ENCODE results near the gene CSNK1D. TPM values are rescaled to one million over a fixed set of nuclear protein-coding genes. Genes with fewer than 3 reads are reported as not detected.

Gene CSNK1D
- total RNA-seq, 1 experiment from 2014 or later, result 19.9 TPM

DNA sequence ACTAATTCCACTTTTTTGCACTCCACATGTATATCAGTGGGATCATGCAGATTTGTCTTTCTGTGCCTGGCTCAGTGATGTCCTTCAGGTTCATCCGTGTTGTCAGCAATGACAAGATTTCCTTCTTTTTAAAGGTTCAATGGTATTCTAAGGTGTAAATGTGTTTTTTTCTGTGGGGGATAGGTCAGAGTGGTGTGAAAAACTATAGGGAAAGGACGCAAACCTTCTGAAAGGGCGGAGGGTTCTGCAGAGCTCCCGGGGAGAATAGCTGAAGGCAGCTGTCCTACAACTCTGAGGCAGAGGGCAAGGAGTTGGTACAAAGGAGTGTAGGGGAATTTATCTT is 21.9 kb upstream of the CSNK1D start:
- no peak for DNase-seq (ENCODE audit: low spot score)

DNA sequence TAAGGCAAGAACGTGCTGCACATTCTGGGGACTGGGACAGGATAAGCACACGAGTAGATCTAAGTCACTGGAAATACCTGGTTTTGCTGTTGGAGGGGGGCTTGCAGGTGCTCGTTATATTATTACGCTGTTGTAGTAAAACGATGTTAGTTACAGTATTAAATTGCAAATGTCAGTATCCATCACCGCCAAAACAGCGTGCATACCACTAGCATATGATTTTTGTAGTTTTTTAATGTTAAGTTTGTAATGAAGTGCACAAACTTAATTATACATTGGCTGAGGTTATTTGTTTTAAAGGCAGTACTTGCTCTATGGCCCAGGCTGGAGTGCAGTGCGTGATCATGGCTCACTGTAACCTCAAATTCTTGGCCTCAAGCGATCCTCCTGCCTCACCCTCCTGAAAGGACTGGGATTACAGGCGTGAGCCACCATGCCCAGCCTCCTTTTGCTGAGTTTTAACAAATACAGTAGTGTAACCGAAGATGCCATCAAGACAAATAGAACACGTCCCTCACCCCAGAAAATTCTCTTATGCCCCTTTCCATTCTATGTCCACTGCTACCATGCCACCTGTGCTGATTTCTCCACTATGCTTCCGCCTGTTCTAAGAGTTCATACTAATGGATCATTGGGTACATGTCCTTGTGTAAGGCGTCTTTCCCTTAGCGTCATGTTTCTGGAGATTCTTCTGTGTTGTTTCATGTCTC is 20.7 kb upstream of the CSNK1D start:
- no peak for DNase-seq (ENCODE audit: low spot score)

DNA sequence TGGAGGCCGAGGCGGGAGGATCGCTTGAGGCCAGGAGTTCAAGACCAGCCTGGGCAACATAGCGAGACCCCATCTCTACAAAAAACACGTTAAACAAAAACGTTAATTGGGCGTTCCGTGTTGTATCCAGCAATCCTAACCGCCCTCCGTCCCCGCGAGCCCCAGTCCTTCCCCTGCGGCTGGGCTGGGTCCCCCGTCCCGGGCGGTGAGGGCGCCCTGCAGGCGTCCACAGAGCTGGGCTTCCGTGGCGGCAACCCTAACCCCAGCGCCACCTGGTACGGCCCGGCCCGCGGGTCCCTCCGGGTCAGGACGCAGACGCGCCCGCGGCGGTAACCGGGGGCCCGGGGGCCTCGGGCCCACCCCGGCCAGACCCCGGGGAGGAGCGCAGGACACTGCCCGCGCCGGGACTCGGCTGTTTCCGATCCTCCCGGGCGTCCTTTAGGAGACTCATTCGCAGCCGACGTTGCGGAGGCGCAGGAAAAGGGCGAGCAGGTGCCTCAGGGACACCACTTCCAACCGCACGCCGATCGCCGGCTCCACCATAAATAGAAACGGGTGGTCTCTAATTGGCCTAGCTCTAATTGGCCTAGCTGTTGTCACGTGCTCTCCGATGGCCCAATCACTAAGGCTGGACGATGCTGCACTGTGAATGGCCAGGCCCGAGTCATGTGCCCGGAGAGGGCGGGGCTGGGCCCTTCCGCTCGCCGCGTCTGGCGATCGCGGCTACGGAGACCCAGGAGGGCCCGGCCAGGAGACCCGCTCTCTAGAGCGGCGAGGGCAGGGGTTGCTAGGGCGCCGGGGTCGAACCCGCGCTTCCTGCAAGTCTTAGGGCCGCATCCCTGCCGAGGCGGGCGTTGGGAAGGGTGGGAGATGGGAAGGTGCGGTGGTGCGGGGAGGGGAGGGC is 19.0 kb upstream of the CSNK1D start:
- peak; percentile 99 for DNase-seq (ENCODE audit: low spot score)

DNA sequence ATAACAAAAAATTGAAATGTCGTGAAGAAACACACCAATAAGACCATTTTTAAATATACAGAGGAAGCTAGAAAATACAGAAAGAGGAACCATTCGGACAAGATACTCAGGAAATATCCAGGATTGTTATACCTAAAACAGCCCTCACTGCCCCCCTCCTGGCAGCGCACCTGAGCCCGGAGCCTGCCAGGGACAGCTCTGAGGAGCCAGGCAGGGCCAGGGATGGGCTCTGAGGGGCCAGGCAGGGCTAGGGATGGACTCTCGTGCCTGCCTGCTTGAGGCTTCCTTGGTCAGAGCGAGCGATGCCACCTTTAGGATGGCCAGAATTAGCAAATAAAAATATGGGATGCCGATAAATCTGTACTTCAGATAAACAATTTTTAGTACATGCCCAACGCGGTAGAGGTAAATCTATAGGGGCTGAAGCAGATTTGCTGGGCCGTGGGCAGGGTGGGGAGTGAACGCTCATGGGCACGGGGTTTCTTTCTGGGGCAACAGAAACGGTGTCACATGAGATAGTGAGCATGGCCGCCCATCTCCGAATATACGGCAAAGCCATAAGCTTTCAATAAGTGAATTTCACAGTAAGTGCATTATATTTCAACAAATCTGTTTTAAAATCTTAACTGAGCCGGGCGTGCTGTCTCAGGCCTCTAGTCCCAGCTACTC is 18.2 kb upstream of the CSNK1D start:
- DNase-seq (ENCODE audit: low spot score), result no peak

DNA sequence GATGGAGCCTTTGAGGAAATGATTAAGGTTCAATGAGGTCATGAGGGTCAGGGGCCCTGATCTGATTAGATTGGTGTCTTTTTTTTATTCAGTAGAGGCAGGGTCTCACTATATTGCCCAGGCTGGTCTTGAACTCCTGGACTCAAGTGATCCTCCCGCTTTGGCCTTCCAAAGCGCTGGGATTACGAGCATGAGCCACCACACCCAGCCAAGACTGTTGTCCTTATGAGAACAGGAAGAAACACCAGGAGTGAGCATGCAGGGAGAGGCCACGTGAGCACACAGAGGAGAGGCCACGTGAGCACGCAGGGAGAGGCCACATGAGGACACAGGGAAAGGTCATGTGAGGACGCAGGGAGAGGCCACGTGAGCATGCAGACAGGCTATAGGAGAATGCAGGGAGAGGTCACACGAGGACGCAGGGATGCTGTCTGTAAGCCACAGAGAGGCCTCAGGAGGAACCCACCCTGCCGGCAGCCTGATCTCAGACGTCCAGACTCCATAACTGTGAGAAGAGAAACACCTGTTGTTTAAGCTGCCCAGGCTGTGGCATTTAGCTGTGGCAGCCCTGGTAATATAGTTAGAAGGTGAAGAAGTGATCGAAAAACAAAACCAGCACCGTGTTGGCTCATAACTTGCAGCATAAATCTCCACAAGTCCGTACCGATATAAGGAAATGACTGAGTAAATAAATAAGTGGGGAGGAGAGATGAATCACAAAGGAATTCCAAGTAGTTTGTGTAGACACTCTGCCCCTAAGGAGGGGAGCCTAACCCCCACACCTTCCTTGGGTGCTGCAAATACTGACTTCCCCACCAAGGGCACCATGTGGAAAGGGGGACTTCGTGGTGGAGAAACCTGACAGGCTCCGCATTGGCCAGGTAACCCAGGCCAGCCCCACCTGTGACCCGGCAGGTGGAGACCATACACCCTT is 14.6 kb upstream of the CSNK1D start:
- peak; percentile 97 for DNase-seq (ENCODE audit: low spot score)

DNA sequence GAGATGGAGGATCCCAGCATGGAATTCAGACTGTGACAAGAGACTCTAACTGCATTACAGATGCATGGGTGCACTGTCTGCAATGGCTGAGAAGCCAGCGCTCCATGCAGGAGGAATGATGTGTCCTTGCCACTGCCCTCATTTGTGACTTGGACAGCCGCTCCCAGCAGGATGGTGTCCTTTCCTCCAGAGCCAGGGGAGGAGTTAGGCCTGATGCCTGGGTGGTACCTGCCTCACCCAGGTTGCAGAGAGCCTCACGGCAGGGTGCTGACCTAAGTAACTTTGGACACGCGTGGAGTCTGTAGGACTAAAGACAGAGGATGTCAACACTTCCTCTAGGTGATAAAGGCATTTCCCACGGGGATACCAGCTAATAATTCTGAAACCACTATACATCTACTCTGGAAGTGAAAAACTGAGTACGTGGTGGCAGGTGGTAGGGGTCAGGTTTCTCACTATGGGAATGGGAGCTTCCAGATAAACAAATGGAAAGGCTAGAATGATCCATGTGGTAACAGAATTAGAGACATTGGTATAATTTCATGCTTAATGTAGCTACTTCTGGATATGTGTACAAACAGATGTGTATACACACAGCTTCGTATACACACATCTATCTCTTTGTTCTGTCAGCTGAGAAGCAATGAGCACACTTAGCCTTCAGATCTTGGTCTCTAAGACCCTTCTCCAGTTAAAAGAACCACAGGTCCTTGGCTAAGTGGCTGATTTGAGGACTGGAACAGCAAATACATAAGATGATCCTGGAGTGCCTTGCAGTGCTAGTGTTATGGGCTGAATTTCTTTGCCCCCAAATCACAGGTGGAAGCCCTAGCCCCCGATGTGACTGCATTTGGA is 13.7 kb upstream of the CSNK1D start:
- no peak for DNase-seq (ENCODE audit: low spot score)

DNA sequence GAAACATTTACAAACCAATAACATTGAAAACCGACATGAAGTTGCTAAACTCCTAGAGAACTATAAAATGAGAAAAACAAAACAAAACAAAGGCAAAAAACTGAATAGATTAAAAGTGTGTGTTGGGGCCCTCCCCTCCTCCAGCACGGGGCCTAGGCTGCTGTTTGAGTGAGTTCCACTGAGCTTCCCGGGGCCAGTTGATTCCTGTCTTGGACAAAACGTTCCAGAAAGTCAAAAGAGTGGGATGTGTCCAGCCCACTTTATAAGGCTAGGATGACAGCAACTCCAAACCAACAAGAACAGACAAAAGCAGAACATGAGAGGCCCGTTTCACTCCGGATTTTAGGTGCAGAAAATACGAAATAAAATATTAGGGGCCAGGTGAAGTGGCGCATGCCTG is 11.6 kb upstream of the CSNK1D start:
- DNase-seq (ENCODE audit: low spot score), result no peak

DNA sequence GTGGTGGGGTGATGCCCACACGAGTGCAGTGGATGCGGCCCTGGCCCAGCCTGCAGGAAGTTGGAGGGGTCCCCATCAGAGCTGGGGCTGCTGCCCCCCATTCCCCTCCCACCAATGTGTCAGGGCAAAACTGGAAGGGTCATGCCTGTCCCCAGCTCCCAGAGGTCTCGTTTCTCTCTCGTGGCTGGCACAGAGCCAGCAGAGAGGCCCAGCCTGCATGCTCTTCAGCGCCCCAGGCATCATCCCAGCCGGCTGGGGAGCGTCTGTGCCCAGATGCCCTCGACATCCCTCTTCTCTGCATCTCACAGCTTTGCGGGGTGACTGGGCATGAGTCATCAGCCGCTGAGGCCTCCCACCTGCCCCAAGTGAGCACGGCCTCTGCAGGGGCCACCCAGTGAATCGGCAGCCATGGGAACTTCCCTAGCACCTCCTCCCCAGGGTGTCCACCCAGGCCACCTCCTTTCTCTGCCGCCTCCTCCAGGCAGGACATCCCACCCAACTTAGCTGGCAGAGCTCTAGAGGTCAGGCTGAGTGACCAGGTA is 9.8 kb upstream of the CSNK1D start:
- DNase-seq (ENCODE audit: low spot score), result peak; percentile 98

DNA sequence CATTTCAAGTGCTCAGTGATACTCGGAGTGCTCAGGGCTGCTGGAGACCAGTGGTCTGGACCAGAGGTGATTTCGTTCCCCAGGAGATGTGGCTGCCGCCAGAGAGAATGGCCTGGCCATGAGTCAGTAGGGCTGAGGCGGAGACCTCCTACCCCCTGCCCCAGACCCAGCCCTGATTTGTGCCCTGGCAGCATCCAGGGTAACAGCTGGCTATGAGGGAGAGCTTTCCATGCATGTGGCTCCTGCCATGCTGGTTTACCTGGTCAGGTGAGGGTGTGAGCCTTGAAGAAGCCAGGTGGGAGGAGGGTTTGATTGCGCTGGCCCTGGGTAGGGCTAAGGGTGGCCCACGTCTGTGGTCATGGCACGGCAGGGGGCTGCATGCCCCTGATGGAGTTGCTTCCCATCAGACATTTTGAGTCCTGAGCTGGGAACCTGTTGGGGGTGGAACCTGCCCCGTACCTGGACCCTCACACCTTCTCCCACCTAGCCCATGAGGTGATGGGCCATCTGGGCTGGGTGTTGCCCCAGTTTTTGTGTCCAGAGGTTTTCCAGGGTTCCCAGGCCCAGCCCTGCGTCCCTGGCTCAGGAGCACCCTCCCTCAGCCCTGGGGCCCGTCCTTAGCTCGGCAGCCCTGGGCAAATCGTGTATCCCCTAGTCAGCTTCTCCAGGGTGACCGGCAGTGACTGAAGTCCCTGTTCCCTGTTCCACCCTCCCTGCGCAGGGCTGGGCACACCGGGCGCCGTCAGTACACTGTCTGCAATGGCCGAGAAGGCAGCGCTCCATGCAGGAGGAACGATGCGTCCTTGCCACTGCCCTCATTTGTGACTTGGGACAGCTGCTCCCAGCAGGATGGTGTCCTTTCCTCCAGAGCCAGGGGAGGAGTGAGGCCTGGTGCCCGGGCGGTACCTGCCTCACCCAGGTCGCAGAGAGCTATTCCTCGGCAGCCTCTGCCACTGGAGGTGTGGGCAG is 9.0 kb upstream of the CSNK1D start:
- no peak for DNase-seq (ENCODE audit: low spot score)

DNA sequence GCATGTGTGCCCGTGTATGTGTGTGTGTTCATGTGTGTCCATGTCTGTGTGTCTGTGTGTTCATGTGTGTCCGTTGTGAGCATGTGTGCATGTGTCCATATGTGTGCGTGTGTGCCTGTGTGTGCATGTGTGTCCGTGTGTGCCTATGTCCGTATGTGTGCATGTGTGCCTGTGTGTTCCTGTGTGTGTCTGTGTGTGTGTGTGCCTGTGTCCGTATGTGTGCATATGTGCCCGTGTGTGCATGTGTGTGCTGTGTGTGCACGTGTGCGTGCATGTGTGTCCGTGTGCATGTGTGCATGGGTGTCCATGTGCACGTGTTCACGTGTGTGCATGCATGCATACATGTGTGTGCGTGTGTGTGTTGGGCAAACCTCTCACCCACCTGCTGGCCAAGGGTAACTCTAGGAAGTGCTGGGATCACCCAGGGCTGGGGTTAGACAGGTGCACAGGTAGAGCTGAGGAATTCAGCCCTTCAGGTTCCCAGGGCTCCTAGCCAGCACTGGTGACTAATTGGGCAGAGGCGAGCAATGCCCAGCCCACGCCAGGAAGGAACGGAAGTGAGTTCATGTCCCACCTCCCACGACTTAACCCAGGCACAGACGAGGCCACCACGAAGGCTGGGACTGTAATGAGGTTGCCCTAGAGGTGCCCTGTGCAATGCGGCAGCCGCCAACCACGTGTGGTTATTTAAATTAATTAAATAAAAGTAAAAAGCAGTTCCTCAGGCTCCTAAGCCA is 8.2 kb upstream of the CSNK1D start:
- DNase-seq (ENCODE audit: low spot score), result peak; percentile 89

DNA sequence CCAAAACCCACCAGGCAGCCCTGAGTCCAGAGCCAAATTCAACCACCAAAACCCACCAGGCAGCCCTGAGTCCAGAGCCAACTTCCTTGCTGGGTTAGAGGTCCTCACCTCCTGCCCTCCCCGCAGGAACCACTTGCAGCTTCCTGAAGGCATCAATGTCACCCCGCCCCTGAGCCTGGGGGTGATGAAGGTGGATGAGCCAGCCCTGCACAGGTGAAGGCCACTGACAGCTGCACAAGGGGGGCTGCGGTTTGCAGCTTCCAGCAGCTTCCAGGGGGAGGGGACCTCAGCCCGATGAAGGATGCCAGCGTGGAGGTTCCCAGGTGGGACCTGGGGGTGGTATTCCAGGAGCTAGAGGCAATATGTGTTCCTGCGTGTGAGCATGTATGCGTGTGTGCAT is 7.6 kb upstream of the CSNK1D start:
- DNase-seq (ENCODE audit: low spot score), result no peak

DNA sequence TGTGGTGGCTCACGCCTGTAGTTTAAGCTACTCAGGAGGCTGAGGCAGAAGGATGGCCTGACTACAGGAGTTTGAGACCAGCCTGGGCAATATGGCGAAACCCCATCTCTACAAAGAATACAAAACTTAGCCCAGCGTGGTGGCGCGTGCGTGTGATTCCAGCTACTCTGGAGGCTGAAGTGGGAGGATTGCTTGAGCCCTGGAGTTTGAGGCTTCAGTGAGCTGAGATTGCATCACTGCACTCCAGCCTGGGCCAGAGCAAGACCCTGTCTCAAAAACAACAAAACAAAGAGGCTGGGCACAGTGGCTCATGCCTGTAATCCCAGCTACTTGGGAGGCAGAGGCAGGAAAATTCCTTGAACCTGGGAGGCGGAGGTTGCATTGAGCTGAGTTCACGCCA is 7.0 kb upstream of the CSNK1D start:
- DNase-seq (ENCODE audit: low spot score), result no peak

DNA sequence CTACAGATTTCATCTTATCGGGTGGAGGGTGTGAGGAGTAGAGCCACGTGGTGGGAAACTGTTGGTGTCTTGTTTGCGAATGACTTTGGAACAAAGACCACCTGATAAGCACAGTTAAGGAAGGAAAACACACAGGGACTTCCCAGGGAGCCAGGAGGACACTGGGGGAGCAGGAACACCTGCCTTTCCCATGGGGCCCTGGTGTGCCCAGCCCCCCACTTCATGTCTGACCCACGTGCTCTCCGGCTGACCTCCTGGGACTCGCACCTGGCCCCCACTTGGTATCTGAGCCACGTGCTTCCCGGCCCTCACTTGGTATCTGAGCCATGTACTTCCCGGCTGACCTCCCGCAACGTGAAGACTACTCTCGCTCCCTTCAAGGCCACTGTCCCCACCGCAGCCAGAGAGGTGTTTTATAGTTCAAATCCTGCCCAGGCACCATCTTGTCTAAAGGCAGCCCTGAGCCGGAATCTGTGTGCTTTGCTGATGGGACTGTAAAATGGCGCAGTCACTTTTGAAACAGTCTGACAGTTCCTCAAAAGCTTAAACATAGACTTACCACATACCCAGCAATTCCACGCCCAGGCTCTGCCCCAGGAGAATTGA is 5.4 kb upstream of the CSNK1D start:
- DNase-seq (ENCODE audit: low spot score), result no peak

DNA sequence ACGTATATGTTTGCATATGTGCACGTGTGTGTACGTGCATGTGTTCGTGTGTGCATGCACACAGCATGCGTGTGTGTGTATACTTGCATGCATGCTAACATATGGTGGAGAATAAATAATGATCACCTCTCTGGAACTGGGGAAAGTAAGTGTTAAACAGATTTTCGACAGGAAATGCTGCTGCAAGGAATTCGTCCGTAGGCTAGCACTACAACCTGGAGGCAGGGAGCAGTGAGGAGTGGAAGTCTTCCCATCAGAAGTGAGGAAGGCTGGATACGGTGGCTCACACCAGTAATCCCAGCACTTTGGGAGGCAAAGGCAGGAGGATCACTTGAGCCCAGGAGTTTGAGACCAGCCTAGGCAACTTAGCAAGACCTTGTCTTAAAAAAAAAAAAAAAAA is 4.8 kb upstream of the CSNK1D start:
- DNase-seq (ENCODE audit: low spot score), result no peak

DNA sequence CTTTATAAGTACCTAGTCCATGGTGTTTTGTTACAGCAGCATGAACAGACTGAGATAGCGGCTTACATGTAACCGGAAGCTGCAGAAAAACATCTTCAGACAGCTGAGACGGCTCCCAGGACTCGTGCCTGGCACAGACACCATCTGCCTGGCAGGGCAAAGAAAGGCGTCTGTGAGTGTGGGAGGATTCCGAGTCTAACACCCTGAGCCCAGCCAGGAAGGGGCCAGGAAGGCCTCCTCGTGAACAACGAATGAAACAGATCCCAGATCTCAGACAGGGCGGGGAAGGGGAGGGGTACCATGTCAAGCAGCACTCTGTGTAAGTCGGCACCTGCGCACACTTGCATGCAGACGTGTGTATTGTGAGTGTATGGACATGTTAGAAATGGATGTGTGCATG is 4.4 kb upstream of the CSNK1D start:
- no peak for DNase-seq (ENCODE audit: low spot score)

DNA sequence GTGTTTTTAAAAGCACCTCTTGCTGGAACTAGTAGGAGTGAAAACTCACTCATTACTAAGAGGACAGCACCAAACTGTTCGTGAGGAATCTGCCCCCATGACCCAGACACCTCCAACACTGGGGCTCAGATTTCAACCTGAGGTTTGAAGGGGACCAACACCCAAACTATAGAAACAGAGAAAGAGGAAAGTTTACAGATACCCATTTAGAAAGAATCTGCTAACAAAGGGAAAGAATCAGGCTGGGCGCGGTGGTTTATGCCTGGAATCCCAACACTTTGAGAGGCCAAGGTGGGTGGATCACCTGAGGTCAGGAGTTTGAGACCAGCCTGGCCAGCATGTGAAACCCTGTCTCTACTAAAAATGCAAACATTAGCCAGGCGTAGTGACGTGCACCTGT is 3.4 kb upstream of the CSNK1D start:
- no peak for DNase-seq (ENCODE audit: low spot score)

DNA sequence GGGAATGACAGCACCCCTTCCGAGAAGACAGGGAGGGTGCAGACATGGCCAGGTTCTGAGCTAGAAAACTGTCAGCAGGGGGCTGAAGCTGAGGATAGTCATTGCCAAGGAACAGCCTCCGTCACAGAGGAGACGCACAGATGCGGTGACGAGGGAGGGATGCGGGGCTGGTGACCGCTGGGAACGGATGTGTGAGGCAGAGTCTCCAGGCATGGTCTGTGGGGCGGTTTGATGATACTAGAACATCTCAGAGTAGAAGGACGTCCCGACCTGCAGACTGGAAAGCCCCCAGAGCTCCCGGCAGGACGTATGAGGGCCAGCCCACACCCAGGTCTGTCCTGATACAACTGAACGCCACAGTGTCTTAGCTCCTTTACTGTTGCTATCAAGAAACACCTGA is 1.8 kb upstream of the CSNK1D start:
- DNase-seq (ENCODE audit: low spot score), result no peak

Data from A172 (cell line).